Right atrium auricular region (tissue), 2 donors: ENCODE measurements around the gene ZNF516. TPM values are rescaled to one million over a fixed set of nuclear protein-coding genes. Genes with fewer than 3 reads are reported as not detected.

ENCODE experiments used
- DNase-seq: peaks from one replicate; pipeline ENCODE4 v3.0.0-alpha.2; 2019; ENCODE audit warnings: low spot score
- H3K27ac ChIP-seq, 2 donors: fragments of 200-600 bp; sonication (generic); 1 replicate in 1 of 2; 2 replicates in 1 of 2; pipeline ENCODE4 v1.5.1; 2016 to 2019
- H3K27me3 ChIP-seq, 2 donors: fragments of 200-600 bp; sonication (generic); one replicate each; pipeline versions ENCODE4 v1.5.1 to v1.6.0; 2017 to 2019
- H3K36me3 ChIP-seq: fragments of 200-600 bp; sonication (generic); one replicate; pipeline ENCODE4 v1.5.1; 2016
- H3K4me1 ChIP-seq, 2 donors: fragments of 200-600 bp; sonication (generic); one replicate each; pipeline versions ENCODE4 v1.5.1 to v1.6.0; 2017 to 2019
- H3K4me3 ChIP-seq, 2 donors: fragments of 200-600 bp; sonication (generic); 1 replicate in 1 of 2; 2 replicates in 1 of 2; pipeline ENCODE4 v1.5.1; 2017 to 2019; ENCODE audit warnings: mild to moderate bottlenecking in 1 of 2, moderate library complexity in 1 of 2
- H3K9me3 ChIP-seq, 2 donors: fragments of 200-600 bp; sonication (generic); one replicate each; pipeline ENCODE4 v1.5.1; 2019
- CTCF ChIP-seq, 2 donors: fragments of 200-600 bp; sonication (generic); IDR thresholded peaks; one replicate each; pipeline ENCODE4 v1.5.1; 2019; ENCODE audit warnings: antibody characterized with exemption in 2 of 2
- total RNA-seq, 2 donors: library from RNA; depleted of rRNA; stranded (reverse); fragments of >200 nt; gene quantifications; one replicate each; pipeline ENCODE4 v1.1.0, GENCODE V29; 2016

The ZNF516 gene
- total RNA-seq, 2 donors from 2014 or later = 11.0 to 14.0 TPM

- DNase-seq = no peak
- no peaks in the 10 kb centered on the region for H3K9me3 ChIP-seq
- H3K4me1 ChIP-seq = peaks cover 0 to 25% of the 10 kb centered on the region in 2 donors
- no peaks in the 10 kb centered on the region for H3K27me3 ChIP-seq
- H3K36me3 ChIP-seq = no peaks in the 10 kb centered on the region
- TF ChIP-seq CTCF (IDR thresholded peaks at IDR 0.05) = no peak
- no peak overlapping the region for H3K27ac ChIP-seq
- no peak overlapping the region for H3K4me3 ChIP-seq
Observed at GRCh38 chr18:76386071-76386470, 109.0 kb downstream of the ZNF516 start.

DNA sequence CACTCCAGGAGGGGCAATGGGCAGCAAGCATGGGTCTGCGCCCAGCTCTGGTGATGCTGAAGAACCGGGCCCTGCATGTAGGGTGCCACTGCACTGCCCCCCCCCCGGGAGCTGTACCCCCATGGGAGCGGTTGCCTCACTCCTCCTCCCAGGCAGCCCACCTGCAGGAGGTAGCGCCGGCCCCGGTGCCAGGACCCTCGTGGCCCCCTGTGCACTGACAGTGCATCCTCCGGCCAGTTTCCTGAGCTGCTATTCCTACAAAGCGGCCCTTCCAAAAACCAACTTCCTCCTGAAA is 109.4 kb downstream of the ZNF516 start:
- Histone ChIP-seq H3K4me1 (peaks cover 0 to 21% of the 10 kb centered on the region in 2 donors), H3K27ac (no peak overlapping the region), H3K36me3 (no peaks in the 10 kb centered on the region), H3K4me3 (no peak overlapping the region), H3K27me3 (no peaks in the 10 kb centered on the region), H3K9me3 (no peaks in the 10 kb centered on the region)
- no peak for TF ChIP-seq CTCF (IDR thresholded peaks at IDR 0.05)
- no peak for DNase-seq

DNA sequence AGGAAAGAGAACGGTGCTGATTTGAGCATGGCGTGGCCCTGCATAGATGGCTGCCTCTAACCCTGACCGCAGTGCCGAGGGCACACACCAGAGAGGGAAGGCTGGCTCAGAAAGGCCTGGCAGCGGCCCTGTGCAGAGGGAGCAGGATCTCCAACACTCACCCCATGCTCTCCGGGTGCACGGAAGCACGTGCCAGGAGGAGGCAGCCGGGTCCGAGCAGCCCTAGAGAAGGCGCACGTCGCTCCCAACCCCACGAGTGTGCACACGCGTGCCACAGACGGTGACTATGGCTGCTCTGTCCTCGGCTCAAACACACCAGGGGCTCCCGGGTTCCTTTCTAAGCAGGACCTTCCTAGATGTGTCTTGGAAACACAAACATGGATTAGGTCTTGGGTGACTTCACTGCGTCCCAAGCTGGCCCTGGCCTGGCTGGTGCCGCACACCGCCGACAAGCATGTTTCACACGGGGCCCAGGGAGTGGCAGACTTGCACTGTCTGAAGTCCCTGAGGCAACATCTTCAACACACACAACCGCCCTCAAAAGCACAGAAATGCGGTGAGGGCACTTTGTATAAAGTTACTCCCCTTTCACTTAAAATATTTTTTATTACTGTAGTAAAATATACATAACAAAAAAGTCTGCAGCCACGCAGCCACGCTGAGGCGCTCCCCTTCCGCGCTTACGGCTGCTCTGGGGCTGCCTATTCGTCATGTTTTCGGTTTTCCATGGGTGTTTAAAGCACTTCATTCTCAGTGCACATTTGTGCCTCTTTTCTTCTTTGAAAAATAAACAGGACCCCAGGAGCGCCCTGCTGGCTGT is 110.0 kb downstream of the ZNF516 start:
- Histone ChIP-seq H3K27me3 (no peaks in the 10 kb centered on the region), H3K36me3 (peaks cover under 1% of the 10 kb centered on the region), H3K27ac (no peak overlapping the region), H3K4me3 (no peak overlapping the region), H3K9me3 (no peaks in the 10 kb centered on the region), H3K4me1 (peaks cover 0 to 15% of the 10 kb centered on the region in 2 donors)
- no peak for TF ChIP-seq CTCF (IDR thresholded peaks at IDR 0.05)
- DNase-seq = no peak

GRCh38 chr18:76384114-76384790 is 110.8 kb downstream of the ZNF516 start:
- no peak overlapping the region for H3K4me3 ChIP-seq
- no peaks in the 10 kb centered on the region for H3K27me3 ChIP-seq
- DNase-seq = no peak
- no peak overlapping the region for H3K27ac ChIP-seq
- TF ChIP-seq CTCF (IDR thresholded peaks at IDR 0.05) = no peak
- H3K9me3 ChIP-seq = no peaks in the 10 kb centered on the region
- H3K36me3 ChIP-seq = peaks cover 8% of the 10 kb centered on the region
- H3K4me1 ChIP-seq = peaks cover 0 to 7% of the 10 kb centered on the region in 2 donors

- peaks cover 15% of the 10 kb centered on the region for H3K36me3 ChIP-seq
- no peak overlapping the region for H3K27ac ChIP-seq
- no peak for TF ChIP-seq CTCF (IDR thresholded peaks at IDR 0.05)
- no peak for DNase-seq
- H3K4me1 ChIP-seq = peaks cover 0 to under 1% of the 10 kb centered on the region in 2 donors
- H3K4me3 ChIP-seq = no peak overlapping the region
- no peaks in the 10 kb centered on the region for H3K9me3 ChIP-seq
- no peaks in the 10 kb centered on the region for H3K27me3 ChIP-seq
Observed at GRCh38 chr18:76383636-76384035, 111.4 kb downstream of the ZNF516 start.
